Measurements from ENCODE around the gene PRCP. TPM values are rescaled to one million over a fixed set of nuclear protein-coding genes. Genes with fewer than 3 reads are reported as not detected.

PRCP gene
- total RNA-seq, 3 donors from 2014 or later: 29.6 to 35.6 (median 30.8) TPM

DNA sequence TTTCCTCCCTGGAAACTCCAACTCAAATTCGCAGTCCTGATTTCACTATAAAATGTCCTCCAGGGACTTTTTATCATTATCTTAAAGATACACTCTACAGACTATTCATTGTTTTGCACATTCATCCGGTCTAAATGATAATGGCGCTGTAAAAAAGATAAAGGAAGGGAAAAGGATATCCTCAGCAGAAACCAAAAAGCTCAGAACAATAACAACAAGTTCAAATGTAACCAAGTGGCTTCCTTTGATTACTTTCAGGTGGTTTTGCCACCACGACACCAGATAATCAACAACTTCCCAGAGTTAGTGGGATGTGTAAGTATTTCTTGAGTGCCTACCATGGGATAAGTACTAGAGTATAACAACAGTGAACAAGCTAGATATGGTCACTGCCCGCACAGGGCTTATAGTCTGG lies 26.3 kb downstream of the PRCP start:
- Histone ChIP-seq H3K36me3 (ENCODE audit: low read depth) (no peaks in the 10 kb centered on the region), H3K4me1 (ENCODE audit: low read depth) (no peaks in the 10 kb centered on the region), H3K4me3 (no peak overlapping the region), H3K9me3 (no peaks in the 10 kb centered on the region)
- DNase-seq (no peak), ATAC-seq (no peak)
- intact Hi-C loops (cut with DNase I, micrococcal nuclease): no loop called here
- TF ChIP-seq, protein P1, sequence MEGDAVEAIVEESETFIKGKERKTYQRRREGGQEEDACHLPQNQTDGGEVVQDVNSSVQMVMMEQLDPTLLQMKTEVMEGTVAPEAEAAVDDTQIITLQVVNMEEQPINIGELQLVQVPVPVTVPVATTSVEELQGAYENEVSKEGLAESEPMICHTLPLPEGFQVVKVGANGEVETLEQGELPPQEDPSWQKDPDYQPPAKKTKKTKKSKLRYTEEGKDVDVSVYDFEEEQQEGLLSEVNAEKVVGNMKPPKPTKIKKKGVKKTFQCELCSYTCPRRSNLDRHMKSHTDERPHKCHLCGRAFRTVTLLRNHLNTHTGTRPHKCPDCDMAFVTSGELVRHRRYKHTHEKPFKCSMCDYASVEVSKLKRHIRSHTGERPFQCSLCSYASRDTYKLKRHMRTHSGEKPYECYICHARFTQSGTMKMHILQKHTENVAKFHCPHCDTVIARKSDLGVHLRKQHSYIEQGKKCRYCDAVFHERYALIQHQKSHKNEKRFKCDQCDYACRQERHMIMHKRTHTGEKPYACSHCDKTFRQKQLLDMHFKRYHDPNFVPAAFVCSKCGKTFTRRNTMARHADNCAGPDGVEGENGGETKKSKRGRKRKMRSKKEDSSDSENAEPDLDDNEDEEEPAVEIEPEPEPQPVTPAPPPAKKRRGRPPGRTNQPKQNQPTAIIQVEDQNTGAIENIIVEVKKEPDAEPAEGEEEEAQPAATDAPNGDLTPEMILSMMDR (IDR thresholded peaks at IDR 0.05): no peak

- TF ChIP-seq, protein P1 (IDR thresholded peaks at IDR 0.05): no peak
Observed at GRCh38 chr11:82872377-82873150, 27.7 kb downstream of the PRCP start.

DNA sequence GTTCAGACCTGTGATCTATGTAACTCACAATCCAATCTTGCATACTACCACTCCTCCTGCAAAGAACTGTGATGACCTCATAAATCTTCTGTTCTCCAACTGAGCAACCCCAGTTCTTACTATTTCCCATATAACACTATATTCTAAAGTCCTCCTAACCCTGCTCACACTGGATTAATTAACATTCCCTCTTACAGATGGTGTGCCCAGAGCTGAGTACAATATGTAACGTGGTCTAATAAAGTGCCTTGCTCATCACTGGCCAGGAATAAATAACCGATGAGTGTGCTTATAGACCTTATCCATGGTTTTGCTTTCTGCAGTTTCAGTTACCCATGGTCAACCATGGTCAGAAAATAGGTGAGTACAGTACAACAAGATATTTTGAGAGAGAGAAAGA lies 28.6 kb downstream of the PRCP start:
- intact Hi-C loops (cut with DNase I, micrococcal nuclease): no loop called here
- TF ChIP-seq, protein P1 (IDR thresholded peaks at IDR 0.05): no peak
- H3K4me3 ChIP-seq: no peak overlapping the region
- no peaks in the 10 kb centered on the region for H3K36me3 ChIP-seq (ENCODE audit: low read depth)
- H3K4me1 ChIP-seq (ENCODE audit: low read depth): no peaks in the 10 kb centered on the region
- H3K9me3 ChIP-seq: no peaks in the 10 kb centered on the region
- ATAC-seq (no peak), DNase-seq (no peak)

More at GRCh38 chr11:82872377-82873150, 27.7 kb downstream of the PRCP start:
- DNase-seq (no peak), ATAC-seq (no peak)
- H3K4me1 ChIP-seq (ENCODE audit: low read depth): no peaks in the 10 kb centered on the region
- no peaks in the 10 kb centered on the region for H3K36me3 ChIP-seq (ENCODE audit: low read depth)
- no peak overlapping the region for H3K4me3 ChIP-seq
- no peaks in the 10 kb centered on the region for H3K9me3 ChIP-seq
- intact Hi-C loops (cut with DNase I, micrococcal nuclease): no loop called here

- no peaks in the 10 kb centered on the region for H3K36me3 ChIP-seq (ENCODE audit: low read depth)
- no peaks in the 10 kb centered on the region for H3K9me3 ChIP-seq
- ATAC-seq (peak; percentile 21), DNase-seq (no peak)
- TF ChIP-seq, protein P1 (IDR thresholded peaks at IDR 0.05): no peak
- no peaks in the 10 kb centered on the region for H3K4me1 ChIP-seq (ENCODE audit: low read depth)
- intact Hi-C loops (cut with DNase I, micrococcal nuclease): no loop called here
- H3K4me3 ChIP-seq: no peak overlapping the region
Observed at GRCh38 chr11:82869657-82870056, 30.6 kb downstream of the PRCP start.

- TF ChIP-seq, protein P1 (IDR thresholded peaks at IDR 0.05): peak; percentile 35
- Histone ChIP-seq H3K9me3 (no peaks in the 10 kb centered on the region), H3K4me3 (no peak overlapping the region), H3K4me1 (ENCODE audit: low read depth) (no peaks in the 10 kb centered on the region), H3K36me3 (ENCODE audit: low read depth) (no peaks in the 10 kb centered on the region)
- intact Hi-C loops (cut with DNase I, micrococcal nuclease): loop anchor here in 1 of 2 donors (2.0 kb wide), 1 partner anchor 59 kb away; no protein-coding TSS in a partner anchor
- ATAC-seq (peak; percentile 71), DNase-seq (peak in 2 of 3 donors; percentile 25 to 98)
Observed at GRCh38 chr11:82867495-82868082, 32.6 kb downstream of the PRCP start.
